Measurements from ENCODE around the gene TCL1A.
A peak's percentile ranks its signal among the peaks of the same experiment; 100 is the strongest.

TCL1A gene

GRCh38 chr14:95711476-95712176, 2.3 kb downstream of the TCL1A start:
- no peak overlapping the region for H3K4me3 Mint-ChIP-seq
- no peak for TF ChIP-seq CTCF (IDR thresholded peaks at IDR 0.05)
- peaks cover 15% of the 10 kb centered on the region for H3K4me1 Mint-ChIP-seq
- no peaks in the 10 kb centered on the region for H3K36me3 Mint-ChIP-seq (ENCODE audit: low read depth)
- H3K9me3 Mint-ChIP-seq, result no peaks in the 10 kb centered on the region
- DNase-seq, result no peak
- H3K27me3 Mint-ChIP-seq (ENCODE audit: low read depth, poor library complexity), result peaks cover 3% of the 10 kb centered on the region
- peak overlapping the region; percentile 64 for H3K27ac Mint-ChIP-seq

- TF ChIP-seq CTCF (IDR thresholded peaks at IDR 0.05), result no peak
- no peak for DNase-seq
- H3K4me3 Mint-ChIP-seq, result no peak overlapping the region
- H3K27me3 Mint-ChIP-seq (ENCODE audit: low read depth, poor library complexity), result peaks cover 6% of the 10 kb centered on the region
- no peaks in the 10 kb centered on the region for H3K36me3 Mint-ChIP-seq (ENCODE audit: low read depth)
- no peaks in the 10 kb centered on the region for H3K9me3 Mint-ChIP-seq
- peaks cover 15% of the 10 kb centered on the region for H3K4me1 Mint-ChIP-seq
- no peak overlapping the region for H3K27ac Mint-ChIP-seq
Observed at GRCh38 chr14:95710106-95710505, 3.8 kb downstream of the TCL1A start.

GRCh38 chr14:95707327-95707726, 6.6 kb downstream of the TCL1A start:
- H3K4me3 Mint-ChIP-seq, result no peak overlapping the region
- TF ChIP-seq CTCF (IDR thresholded peaks at IDR 0.05), result no peak
- peaks cover 15% of the 10 kb centered on the region for H3K4me1 Mint-ChIP-seq
- H3K36me3 Mint-ChIP-seq (ENCODE audit: low read depth), result no peaks in the 10 kb centered on the region
- peaks cover 10% of the 10 kb centered on the region for H3K27me3 Mint-ChIP-seq (ENCODE audit: low read depth, poor library complexity)
- H3K9me3 Mint-ChIP-seq, result no peaks in the 10 kb centered on the region
- DNase-seq, result no peak
- H3K27ac Mint-ChIP-seq, result peak overlapping the region; percentile 55

DNA sequence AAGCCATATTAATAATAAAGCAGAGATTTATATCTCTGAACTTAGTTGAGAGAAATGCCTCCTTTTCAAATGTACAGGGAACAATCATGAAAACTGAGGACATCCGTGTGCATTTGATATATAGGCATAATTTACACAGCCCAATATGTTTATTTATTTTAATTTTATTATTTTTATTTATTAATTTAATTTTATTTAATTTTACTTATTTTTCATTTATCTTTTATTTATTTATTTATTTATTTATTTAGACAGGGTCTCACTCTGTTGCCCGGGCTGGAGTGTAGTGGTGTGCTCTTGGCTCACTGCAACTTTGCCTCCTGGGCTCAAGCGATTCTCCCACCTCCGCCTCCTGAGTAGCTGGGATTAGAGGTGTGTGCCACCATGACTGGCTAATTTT, 8.4 kb downstream of the TCL1A start:
- no peaks in the 10 kb centered on the region for H3K36me3 Mint-ChIP-seq (ENCODE audit: low read depth)
- no peak for DNase-seq
- H3K27ac Mint-ChIP-seq, result no peak overlapping the region
- H3K9me3 Mint-ChIP-seq, result no peaks in the 10 kb centered on the region
- H3K4me3 Mint-ChIP-seq, result no peak overlapping the region
- H3K4me1 Mint-ChIP-seq, result peaks cover 6% of the 10 kb centered on the region
- TF ChIP-seq CTCF (IDR thresholded peaks at IDR 0.05), result no peak
- peaks cover 18% of the 10 kb centered on the region for H3K27me3 Mint-ChIP-seq (ENCODE audit: low read depth, poor library complexity)

DNA sequence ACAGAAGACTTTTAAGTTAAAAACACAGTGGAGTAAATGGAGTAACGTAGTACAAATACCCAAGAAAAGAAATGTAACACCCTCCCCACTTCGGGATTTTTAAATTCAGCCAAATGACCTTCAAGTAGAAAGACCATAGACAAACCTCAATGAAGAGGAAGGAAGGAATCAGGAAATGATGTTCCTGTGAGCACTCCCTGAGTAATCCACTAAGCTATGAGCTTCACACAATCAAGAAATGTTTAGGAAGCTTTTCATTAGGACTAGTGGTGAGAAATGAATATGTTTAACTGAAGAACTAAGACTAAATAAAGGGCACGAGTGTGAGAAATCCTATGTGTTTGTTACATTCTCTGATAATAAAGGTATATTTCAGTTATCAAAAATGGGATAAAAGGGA, 10.1 kb downstream of the TCL1A start:
- no peak for DNase-seq
- H3K4me1 Mint-ChIP-seq, result peaks cover 16% of the 10 kb centered on the region
- no peak for TF ChIP-seq CTCF (IDR thresholded peaks at IDR 0.05)
- H3K27me3 Mint-ChIP-seq (ENCODE audit: low read depth, poor library complexity), result peaks cover 24% of the 10 kb centered on the region
- no peaks in the 10 kb centered on the region for H3K9me3 Mint-ChIP-seq
- no peak overlapping the region for H3K27ac Mint-ChIP-seq
- H3K36me3 Mint-ChIP-seq (ENCODE audit: low read depth), result no peaks in the 10 kb centered on the region
- H3K4me3 Mint-ChIP-seq, result no peak overlapping the region

DNA sequence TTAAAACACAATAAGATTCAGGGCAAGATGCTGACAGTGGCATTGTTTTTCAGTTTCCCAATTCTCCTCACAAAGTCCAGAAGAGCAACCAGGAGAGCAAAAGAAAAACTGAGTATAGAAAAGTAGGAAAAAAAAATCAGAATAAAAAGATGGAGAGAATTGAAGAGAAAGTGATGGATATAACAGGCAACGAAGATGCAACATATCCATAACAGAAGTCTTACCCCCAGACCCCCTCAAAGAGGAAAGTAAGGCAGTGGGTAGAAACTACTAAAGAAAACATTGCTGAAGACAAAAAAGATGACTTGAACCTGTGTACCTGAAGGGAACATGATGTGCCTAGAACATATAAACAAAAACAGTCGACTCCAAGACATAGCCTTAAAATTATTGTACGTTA, 10.6 kb downstream of the TCL1A start:
- Mint-ChIP-seq H3K27ac (no peak overlapping the region), H3K36me3 (ENCODE audit: low read depth) (no peaks in the 10 kb centered on the region), H3K27me3 (ENCODE audit: low read depth, poor library complexity) (peaks cover 26% of the 10 kb centered on the region), H3K4me1 (peaks cover 16% of the 10 kb centered on the region), H3K9me3 (no peaks in the 10 kb centered on the region), H3K4me3 (no peak overlapping the region)
- no peak for TF ChIP-seq CTCF (IDR thresholded peaks at IDR 0.05)
- DNase-seq, result no peak
